MM.1S (cell line): Measurements from ENCODE around the gene SMARCAD1.

Source experiments
- DNase-seq: peaks from one replicate; pipeline ENCODE4 v3.0.0-alpha.2; 2015
- H2AFZ ChIP-seq: fragments of 300-600 bp; sonication (generic); 2 replicates; pipeline ENCODE4 v1.6.0; 2016; ENCODE audit warnings: antibody characterized with exemption, low read length
- H3F3A ChIP-seq: fragments of 300-600 bp; sonication (generic); 2 replicates; pipeline ENCODE4 v1.6.1; 2016; ENCODE audit warnings: mild to moderate bottlenecking, antibody characterized with exemption, low read length, moderate library complexity, mixed read lengths; ENCODE audit not compliant: insufficient read depth
- H3K27ac ChIP-seq: fragments of 300-600 bp; sonication (generic); 2 replicates; pipeline ENCODE4 v1.5.1; 2016; ENCODE audit warnings: mild to moderate bottlenecking, low read length
- H3K27me3 ChIP-seq: fragments of 300-600 bp; sonication (generic); replicated peaks from 2 replicates; pipeline ENCODE4 v1.6.0; 2016; ENCODE audit warnings: low read length; ENCODE audit not compliant: insufficient read depth
- H3K36me3 ChIP-seq: fragments of 300-600 bp; sonication (generic); replicated peaks from 2 replicates; pipeline ENCODE4 v1.6.1; 2016; ENCODE audit warnings: mild to moderate bottlenecking, low read length, mixed read lengths; ENCODE audit not compliant: insufficient read depth
- H3K4me1 ChIP-seq: fragments of 300-600 bp; sonication (generic); 2 replicates; pipeline ENCODE4 v1.6.1; 2016; ENCODE audit warnings: low read length, mixed read lengths
- H3K4me2 ChIP-seq: fragments of 300-600 bp; sonication (generic); 2 replicates; pipeline ENCODE4 v1.6.0; 2016; ENCODE audit warnings: low read depth, low read length
- H3K4me3 ChIP-seq: fragments of 300-600 bp; sonication (generic); 2 replicates; pipeline ENCODE4 v1.5.1; 2016; ENCODE audit warnings: low read length, mixed read lengths
- H3K79me2 ChIP-seq: fragments of 300-600 bp; sonication (generic); 2 replicates; pipeline ENCODE4 v1.6.1; 2016; ENCODE audit warnings: mixed run types, low read length, mixed read lengths
- H3K9ac ChIP-seq: fragments of 300-600 bp; sonication (generic); 2 replicates; pipeline ENCODE4 v1.6.1; 2016; ENCODE audit warnings: low read length, mixed read lengths
- H3K9me2 ChIP-seq: fragments of 300-600 bp; sonication (generic); replicated peaks from 2 replicates; pipeline ENCODE4 v1.6.1; 2016; ENCODE audit warnings: mild to moderate bottlenecking, low read length, mixed read lengths; ENCODE audit not compliant: insufficient read depth
- H3K9me3 ChIP-seq: fragments of 300-600 bp; sonication (generic); replicated peaks from 2 replicates; pipeline ENCODE4 v1.6.1; 2016; ENCODE audit warnings: mild to moderate bottlenecking, low read length, mixed read lengths; ENCODE audit not compliant: insufficient read depth
- H4K20me1 ChIP-seq: fragments of 300-600 bp; sonication (generic); 2 replicates; pipeline ENCODE4 v1.6.1; 2016; ENCODE audit warnings: mild to moderate bottlenecking, low read length, moderate library complexity, mixed read lengths; ENCODE audit not compliant: insufficient read depth
- EZH2 ChIP-seq: fragments of 300-600 bp; sonication (generic); optimal IDR thresholded peaks from 2 replicates; pipeline ENCODE3; 2017; ENCODE audit warnings: low read depth, mild to moderate bottlenecking, antibody characterized with exemption, low read length, mixed read lengths
- EZH2phosphoT487 ChIP-seq: fragments of 300-600 bp; sonication (generic); IDR thresholded peaks from 2 replicates; pipeline ENCODE4 v1.6.1; 2018; ENCODE audit warnings: antibody characterized with exemption, low read length
- TF ChIP-seq, protein P1 (sequence below): fragments of 300-600 bp; sonication (generic); IDR thresholded peaks from 2 replicates; pipeline ENCODE4 v1.5.1; 2016; ENCODE audit warnings: antibody characterized with exemption, low read length, mixed read lengths

The SMARCAD1 gene

DNA sequence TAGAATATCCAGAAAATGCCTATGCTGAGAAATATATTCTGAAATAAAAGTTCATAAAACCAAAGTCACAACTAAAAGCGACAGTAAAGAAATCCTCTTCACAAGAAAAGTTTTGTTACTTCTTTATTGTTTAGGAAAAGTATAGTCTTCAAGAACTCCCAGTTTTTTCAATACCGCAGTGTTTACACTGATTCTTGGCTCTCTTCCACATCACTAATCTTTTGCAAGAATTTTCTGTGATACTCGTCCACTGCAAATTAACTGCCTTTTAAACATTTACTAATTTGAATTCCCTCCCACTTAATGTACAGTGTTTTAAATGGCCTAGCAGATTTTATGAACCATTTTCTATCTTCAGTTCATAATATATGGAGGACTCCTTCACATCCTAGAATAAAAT lies 69.9 kb downstream of the SMARCAD1 start:
- DNase-seq, result no peak
- no peak overlapping the region for H3K9ac ChIP-seq
- no peak overlapping the region for H3K27ac ChIP-seq

GRCh38 chr4:94278781-94279180 lies 71.1 kb downstream of the SMARCAD1 start:
- H3K9me2 ChIP-seq, result no peaks in the 10 kb centered on the region
- no peaks in the 10 kb centered on the region for H3K4me1 ChIP-seq
- no peak overlapping the region for H2AFZ ChIP-seq
- H3K9ac ChIP-seq, result no peak overlapping the region
- peaks cover 17% of the 10 kb centered on the region; the same call in 1 of the 2 replicates for H3K36me3 ChIP-seq
- H3K27me3 ChIP-seq, result no peaks in the 10 kb centered on the region
- no peak overlapping the region for H3K4me2 ChIP-seq
- H3K4me3 ChIP-seq, result no peak overlapping the region
- H3K9me3 ChIP-seq, result no peaks in the 10 kb centered on the region
- no peaks in the 10 kb centered on the region for H3F3A ChIP-seq
- no peaks in the 10 kb centered on the region for H3K79me2 ChIP-seq
- no peak for DNase-seq
- TF ChIP-seq EZH2phosphoT487 (no peak), EZH2 (no peak)
- TF ChIP-seq, protein P1, sequence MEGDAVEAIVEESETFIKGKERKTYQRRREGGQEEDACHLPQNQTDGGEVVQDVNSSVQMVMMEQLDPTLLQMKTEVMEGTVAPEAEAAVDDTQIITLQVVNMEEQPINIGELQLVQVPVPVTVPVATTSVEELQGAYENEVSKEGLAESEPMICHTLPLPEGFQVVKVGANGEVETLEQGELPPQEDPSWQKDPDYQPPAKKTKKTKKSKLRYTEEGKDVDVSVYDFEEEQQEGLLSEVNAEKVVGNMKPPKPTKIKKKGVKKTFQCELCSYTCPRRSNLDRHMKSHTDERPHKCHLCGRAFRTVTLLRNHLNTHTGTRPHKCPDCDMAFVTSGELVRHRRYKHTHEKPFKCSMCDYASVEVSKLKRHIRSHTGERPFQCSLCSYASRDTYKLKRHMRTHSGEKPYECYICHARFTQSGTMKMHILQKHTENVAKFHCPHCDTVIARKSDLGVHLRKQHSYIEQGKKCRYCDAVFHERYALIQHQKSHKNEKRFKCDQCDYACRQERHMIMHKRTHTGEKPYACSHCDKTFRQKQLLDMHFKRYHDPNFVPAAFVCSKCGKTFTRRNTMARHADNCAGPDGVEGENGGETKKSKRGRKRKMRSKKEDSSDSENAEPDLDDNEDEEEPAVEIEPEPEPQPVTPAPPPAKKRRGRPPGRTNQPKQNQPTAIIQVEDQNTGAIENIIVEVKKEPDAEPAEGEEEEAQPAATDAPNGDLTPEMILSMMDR, result no peak
- no peaks in the 10 kb centered on the region for H4K20me1 ChIP-seq
- H3K27ac ChIP-seq, result no peak overlapping the region

More for the DNA sequence above, 69.9 kb downstream of the SMARCAD1 start:
- Histone ChIP-seq H4K20me1 (no peaks in the 10 kb centered on the region), H3F3A (no peaks in the 10 kb centered on the region), H3K4me3 (no peak overlapping the region), H3K4me1 (no peaks in the 10 kb centered on the region), H3K36me3 (peaks cover 17% of the 10 kb centered on the region; the same call in 1 of the 2 replicates), H3K79me2 (no peaks in the 10 kb centered on the region), H3K9me3 (no peaks in the 10 kb centered on the region), H3K4me2 (no peak overlapping the region), H2AFZ (no peak overlapping the region), H3K27me3 (no peaks in the 10 kb centered on the region), H3K9me2 (no peaks in the 10 kb centered on the region)
- TF ChIP-seq EZH2, result no peak
- TF ChIP-seq, protein P1, result no peak
- TF ChIP-seq EZH2phosphoT487, result no peak

GRCh38 chr4:94284889-94285288 lies 77.2 kb downstream of the SMARCAD1 start:
- no peaks in the 10 kb centered on the region for H3K9me2 ChIP-seq
- H4K20me1 ChIP-seq, result no peaks in the 10 kb centered on the region
- peaks cover 8% of the 10 kb centered on the region; the same call in 1 of the 2 replicates for H3K4me1 ChIP-seq
- no peak overlapping the region for H3K27ac ChIP-seq
- DNase-seq, result peak; percentile 30
- H3K36me3 ChIP-seq, result peaks cover 8% of the 10 kb centered on the region; the same call in 1 of the 2 replicates
- H3K4me2 ChIP-seq, result no peak overlapping the region
- H2AFZ ChIP-seq, result no peak overlapping the region
- no peak overlapping the region for H3K9ac ChIP-seq
- H3K27me3 ChIP-seq, result no peaks in the 10 kb centered on the region
- H3F3A ChIP-seq, result peaks cover 5% of the 10 kb centered on the region; the same call in 1 of the 2 replicates
- TF ChIP-seq, protein P1, result no peak
- TF ChIP-seq EZH2phosphoT487 (no peak), EZH2 (no peak)
- no peak overlapping the region for H3K4me3 ChIP-seq
- H3K9me3 ChIP-seq, result no peaks in the 10 kb centered on the region
- no peaks in the 10 kb centered on the region for H3K79me2 ChIP-seq
